GM19238 (cell line): ENCODE results near the gene SIAE.

Experiments
- DNase-seq: peaks from one replicate; pipeline ENCODE4 v3.0.0; 2011; ENCODE audit warnings: low spot score; ENCODE audit not compliant: insufficient read length

SIAE gene

DNA sequence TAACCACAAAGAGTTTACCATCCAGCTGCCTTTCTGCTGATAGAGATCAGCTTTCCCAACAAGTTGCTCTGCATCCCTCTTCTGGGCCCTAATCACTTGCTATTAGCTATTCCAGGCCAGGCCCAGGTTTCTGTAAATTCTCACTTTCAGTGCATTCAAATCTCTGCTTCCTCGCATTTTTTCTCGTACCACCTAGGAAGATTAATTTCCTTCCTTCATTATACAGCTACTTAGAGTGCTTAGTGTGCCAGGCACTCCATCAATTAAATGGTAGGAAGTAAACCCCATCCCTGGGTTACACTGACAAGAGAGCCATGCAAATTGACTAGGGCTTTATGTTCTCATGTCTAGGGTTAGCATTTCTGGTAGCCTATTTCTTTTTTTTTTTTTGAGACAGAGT is 9.7 kb downstream of the SIAE start:
- DNase-seq = no peak

DNA sequence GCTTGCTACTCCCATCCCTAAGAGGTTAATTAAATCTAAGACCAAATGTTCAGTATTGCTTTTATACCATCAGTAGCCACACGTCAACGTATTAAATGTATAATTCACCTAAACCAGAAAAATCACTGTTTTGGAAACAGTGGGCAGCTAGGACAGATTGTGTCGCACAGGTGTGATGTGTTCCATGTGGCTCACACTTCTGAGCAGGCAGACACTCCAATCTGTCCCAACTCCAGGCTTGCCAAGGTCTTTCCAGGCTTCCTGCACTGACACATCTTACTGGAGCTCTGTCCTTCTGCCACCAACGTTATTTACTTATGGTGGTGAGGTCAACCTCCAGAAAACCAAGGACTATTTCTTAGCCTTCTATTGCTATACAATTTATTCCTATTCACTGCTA is 11.4 kb downstream of the SIAE start:
- DNase-seq = no peak

DNA sequence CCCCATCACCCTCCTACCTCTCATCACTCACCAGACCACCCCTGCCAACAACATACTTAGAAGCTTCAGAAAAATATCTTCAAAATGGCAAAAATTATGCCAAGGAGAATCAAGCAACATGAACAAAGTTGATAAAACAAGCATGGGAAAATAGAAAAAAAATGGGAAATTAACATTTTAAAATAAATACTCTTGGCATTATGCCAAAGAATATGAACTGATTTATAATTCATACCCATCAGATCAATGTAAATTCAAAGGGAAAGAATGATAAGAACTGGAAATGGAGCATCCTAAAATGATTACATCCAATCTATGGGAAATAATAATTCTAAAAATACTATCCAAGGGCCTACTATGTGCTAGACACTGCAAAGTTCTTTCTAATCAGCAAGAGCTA is 12.0 kb downstream of the SIAE start:
- no peak for DNase-seq

DNA sequence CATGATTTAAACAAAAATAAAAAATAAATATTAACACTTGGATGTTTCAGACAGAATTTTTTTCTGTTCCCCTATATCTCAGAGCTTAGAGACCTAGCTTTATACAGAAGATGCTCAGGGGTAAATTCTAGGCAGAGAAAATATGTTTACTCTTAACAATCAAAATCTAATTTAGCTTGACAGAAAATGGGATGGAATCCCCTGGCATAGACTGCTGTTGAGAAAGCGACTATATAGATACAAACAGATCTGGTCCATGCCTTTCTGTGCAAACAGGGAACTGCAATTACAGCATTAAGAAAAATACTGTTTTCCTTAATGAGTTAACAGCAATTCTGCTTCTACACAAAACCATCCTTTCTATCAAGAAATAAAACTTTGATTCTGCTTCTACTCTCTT is 14.6 kb downstream of the SIAE start:
- no peak for DNase-seq

DNA sequence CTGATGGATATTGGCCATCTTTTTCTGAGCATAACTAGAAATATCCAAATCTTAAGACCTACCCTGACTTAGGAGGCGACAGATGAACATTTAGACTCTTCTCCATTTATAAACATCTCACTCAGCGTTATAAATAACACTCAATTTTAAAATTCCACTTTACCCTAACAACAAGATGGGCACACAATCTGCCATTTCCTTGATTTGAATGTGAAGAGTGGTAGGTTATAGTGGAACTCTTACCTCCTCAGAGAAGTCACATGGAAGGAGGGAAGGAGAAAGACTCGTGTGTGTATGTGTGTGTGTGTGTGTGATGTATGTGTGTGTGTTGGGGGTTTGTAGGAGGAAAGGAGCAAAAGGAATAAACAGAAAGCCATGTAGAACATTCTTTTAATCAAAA is 15.0 kb downstream of the SIAE start:
- DNase-seq = no peak

DNA sequence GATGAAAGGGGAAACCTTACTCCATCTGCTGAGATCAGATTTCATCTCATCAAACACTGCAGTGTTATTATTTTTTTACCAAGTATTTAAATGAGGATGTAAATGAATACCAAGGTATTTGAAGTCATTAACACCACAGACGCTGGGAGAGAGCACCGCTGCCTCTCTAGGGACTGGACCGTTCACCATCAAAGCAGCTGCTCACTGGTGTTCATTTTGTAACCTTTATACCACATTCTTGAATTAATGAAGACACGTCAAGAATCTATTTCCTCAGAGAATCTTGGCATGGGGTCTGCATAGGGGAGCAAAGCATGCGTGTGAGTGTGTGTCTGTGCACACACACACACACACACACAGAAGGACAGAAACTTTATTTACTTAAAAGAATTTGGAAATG is 15.6 kb downstream of the SIAE start:
- DNase-seq = no peak

DNA sequence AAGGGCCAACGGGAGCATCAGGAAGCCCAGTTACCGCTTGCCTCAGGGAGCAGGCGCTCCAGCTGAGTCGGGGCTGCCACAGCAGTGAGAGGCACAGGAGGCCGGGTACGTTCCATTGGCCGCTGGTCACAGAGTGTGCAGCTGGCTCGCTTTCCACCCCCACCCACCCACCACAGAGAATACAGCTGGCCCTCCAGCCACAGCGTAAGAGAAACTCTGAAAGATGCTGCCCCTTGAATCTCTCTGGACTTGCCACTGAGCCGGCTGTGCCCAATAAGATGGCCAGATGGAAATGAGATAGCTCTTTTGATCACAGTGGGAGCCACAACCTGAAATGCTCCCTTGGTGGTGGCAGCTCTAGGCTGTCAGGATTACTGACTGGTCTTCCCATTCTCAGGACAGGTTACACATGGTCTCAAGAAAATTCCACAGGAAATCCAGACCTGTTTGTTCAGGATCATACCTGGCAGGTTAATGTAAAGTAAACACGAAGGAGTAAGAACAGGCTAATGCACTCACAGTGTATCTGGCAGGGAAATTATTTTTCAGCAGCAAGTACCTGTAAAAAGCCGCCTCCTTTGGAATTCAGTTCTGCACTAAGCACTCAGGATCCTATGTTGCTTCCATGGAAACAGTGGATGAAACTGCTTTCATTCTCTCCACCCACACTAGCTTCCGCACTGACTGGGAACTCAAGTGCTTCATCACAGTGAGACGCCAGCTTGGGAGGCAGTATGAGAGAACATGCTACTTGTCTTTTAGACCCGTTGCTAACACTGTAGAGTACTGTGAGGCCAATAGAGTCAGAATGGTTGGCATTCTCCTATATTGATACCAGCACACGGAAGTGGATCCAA is 16.5 kb downstream of the SIAE start:
- DNase-seq = no peak

DNA sequence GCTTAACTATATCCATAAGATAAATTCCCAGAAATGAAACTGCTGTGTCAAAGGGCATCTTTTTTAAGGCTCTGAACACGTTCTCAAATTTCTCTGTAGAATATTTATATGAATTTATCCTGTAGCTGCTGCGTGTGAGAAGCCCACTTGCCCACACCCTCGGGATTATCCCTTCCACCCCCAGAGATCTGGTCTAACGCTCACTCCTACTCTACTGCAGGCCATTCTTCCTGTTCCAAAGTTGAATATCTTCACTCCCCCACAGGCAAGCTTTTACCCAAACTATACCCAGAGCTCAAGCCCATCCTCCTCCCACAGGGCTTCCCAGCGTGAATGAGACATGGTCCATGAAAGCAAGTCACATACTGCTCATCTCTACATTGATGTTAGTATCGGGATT is 24.9 kb downstream of the SIAE start:
- DNase-seq = no peak

DNA sequence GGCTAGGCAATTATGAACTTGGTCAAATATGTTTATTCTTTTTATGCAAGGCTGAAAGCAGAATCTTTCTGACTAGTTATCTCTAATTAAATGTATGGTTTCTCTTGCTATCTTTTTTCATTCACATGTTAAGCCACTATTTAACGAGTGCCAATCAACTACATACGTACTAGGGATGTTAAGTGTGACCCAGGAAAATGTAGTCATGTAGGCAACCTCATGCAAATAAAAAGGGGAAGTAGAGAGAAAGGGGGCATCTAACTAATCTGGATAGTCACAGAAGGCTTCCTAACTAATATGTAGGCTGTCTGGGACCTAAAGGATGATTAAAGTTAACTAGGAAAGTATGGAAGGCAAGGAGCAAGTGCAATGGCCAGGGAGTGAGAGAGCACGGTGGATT is 27.4 kb downstream of the SIAE start:
- no peak for DNase-seq

DNA sequence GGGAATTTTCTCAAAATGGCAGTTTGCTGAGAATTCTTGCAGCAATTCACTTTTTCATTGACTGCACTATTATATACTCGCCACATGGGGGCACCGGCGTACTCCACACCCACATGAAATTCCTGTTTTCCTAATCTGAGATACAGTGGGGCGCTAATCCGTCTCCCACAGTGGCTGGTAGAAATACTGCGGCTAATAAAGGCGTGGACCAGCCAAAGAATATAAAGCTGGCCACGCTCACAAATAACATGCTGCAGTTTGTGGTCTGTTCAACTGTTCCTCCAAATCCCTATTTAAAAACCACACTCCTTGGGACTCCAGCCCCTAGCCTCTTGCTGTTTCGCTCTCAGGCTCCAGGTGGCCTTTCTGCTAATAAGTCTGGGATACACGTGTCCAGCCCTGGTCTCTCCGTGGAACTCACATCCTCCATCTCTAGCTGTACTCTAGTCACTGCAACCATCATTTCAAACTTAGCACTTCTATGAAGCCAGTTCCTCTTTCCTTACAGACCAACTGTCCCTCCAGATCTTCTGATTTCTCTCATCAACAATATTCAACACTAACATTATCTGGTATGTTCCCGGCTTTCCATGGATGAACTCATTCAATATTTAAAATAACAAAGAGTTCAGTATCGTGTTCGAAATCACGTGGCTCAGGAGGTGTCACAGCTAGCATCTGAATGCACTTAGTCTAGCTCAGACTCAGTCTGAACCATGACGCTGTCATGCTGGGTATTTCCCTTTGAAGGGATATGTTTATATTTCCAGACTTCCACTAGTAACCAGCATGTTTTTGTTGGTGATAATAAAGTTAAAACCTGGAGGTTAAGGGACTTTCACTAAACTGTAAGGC is 28.9 kb downstream of the SIAE start:
- DNase-seq = peak; percentile 19

DNA sequence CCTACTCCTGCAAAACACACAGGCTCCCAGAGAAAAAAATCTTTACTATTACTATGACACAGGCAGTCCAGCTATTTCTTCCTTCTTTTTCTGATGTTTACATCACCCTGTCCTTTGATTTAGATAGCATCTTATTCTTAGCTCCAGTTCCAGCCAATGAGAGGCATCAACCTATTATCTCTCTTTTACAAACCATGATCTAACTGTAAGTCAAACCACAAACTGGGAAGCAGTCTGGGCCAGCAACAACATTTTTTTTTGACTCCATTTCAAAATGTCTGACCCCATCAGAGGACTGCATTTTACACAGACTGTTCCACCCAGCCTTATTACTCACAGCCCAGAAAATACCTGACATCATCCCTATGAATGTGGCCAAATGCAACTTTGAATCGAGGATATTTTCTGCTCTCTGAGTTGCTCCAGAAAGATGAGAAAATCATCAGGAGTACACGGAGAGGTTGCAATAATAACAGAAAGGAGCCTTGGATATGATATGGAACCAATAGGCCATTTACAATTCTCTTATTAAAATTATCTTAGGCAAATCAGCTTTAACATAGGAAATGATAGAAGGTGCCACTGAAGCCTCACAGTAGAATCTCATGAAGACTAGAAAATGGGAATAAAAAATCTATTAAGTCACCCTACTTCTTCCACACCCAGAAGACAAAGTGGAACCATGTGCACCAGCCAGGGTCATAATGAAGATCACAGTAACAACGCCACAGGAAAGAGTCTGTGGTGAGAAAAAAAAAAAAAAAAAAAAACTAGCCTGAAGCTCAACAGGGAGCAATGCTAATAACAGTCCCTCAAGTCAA is 29.7 kb downstream of the SIAE start:
- no peak for DNase-seq

DNA sequence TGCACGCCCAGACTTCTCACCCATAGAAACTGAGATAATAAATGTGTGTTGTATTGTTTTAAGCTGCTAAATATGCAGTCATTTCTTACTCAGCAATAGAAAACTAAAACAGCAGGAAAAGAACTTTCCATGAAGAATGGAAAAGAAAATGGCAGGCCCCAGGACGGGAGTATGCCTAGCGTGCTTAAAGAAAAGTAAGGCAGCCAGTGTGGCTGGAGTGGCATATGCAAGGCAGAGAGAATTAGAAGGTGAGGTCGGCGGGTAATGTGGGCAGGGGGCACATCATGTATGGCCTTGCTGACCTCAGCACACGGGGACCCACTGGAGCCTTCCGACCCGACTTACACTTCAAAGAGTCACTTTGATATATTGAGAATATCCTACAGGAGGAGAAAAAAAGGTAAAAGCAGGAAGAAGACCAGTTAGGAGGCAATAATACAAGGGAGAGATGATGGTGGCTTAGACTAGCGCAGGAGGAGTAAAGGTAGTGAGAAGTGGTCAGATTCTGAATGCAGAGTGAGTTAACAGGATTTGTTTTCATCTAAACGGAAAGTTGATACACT is 30.4 kb downstream of the SIAE start:
- no peak for DNase-seq

DNA sequence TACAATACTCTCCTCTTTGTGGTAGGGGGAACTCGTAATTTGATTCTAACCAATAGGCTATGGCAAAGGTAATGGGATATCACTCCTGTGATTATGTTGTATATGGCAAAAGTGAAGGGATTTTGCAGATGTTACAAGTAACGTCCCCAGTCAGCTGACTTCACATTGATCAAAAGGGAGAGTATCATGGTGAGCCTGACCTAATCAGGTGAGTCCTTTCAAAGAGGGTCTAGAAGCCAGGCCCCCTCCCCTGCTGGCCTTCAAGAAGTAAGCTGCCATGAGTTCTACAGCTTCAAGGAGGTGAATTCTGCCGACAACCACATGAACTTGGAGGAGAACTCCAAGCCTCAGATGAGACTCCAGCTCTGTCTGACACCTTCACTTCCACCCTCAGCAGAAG is 30.9 kb downstream of the SIAE start:
- DNase-seq = no peak

DNA sequence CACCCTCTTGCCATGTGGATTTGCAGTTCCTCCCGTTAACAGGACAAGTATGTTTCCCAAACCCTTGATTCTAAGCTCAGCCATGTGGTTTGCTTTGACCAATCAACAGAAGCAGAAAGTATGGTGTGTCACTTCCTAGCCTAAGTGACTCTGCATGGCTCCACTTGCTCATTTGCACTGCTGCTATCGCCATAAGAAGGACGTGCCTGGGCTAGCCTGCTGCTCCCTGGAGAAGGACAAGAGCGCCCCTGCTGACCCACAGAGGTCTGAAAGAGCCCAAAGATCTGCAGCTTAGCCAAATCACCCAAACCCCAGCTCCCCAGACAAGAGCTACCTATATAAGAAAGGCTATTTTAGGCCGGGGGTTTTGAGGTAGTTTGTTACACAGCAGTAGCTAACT is 32.9 kb downstream of the SIAE start:
- no peak for DNase-seq

DNA sequence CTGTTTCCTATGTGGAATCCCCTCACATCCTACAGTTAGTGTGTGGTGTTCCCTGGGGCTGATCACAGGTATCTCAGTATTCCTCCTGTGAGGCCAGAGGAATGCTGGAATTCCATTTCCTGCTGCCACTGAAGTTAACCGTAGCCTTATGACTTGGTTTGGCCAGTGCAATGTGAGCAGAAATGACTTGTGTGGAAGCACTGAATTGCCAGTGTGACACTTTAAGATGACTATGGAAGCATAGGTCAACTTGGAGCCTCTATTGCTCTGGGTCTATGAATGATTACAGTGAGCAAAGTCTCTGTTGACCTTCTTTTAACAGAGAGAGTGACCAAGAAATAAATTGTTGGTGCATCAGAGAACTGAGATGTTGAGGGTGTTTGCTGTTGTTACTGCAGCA is 34.4 kb downstream of the SIAE start:
- no peak for DNase-seq

DNA sequence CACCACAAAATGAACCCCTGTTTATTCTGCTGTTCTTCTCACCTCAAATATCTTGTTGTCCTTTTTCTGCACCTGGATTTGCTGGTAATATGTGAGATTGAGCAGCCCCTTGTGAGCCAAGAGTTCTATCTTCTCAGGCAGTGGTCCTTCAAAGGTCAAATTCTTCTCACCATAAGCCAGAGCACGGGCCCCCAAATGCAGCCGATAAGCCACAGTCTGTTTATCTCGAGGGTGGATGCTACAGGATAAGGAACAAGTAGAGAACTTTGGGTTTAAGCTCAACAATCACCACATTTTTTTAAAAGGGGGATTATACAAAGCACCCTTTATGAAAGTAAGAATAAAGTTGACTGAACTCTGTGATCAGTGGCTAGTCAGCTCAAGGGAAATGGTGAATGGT is 35.0 kb downstream of the SIAE start:
- no peak for DNase-seq

DNA sequence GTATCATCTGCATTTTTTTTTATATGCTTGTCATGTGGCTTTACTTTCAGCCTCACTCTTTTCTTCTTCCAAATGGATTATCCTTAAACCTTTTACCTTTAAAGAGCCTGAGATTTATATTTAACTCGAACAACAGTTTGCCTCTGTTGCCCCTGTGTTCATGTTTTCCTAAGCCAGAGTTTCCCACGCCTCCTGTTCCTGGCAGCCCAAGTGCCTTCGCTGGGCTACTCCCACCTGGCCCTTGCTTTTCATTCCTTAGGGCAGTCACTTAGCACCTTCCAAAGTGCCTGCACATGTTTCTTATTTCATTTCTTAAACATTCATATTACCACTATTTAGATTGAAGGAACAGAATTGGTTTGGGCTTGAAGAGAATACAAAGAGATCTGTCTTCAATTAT is 37.6 kb downstream of the SIAE start:
- no peak for DNase-seq

DNA sequence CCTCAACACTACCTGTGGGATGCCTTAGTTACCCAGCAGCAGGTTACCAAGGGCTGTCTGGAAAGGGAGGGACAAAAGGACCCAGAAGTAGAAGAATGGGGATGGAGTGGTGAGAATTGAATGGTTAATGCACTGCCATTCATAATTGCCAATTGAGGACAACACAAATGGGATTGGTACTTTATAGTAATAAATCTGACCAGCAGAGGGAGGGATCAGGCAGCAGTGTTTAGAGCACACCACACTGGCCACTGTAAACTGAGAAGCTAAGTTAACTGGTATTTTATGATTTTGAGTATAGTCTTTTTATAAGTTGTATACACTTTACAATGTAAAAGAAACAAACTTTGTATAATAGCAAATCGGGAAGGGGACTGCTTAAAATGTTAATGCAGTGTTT is 40.2 kb downstream of the SIAE start:
- DNase-seq = no peak

DNA sequence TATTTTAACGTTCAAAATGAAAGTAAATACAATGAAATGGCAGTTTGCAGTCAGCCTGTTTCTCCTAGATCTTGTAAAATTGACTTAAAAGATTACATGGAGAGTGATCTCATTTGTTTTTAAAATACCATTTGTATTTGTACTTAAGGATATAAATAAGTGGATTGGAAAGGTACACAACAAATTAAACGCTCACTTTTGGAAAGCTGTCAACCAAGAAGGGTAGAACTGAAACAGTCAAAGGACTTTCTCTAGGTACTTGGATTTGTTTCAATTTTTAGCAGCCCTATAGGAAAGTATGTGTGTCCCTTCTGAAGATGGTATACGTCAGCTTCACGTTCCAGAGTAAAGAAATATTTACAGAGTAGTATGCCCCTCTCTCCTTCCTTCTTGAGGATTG is 43.6 kb downstream of the SIAE start:
- no peak for DNase-seq

DNA sequence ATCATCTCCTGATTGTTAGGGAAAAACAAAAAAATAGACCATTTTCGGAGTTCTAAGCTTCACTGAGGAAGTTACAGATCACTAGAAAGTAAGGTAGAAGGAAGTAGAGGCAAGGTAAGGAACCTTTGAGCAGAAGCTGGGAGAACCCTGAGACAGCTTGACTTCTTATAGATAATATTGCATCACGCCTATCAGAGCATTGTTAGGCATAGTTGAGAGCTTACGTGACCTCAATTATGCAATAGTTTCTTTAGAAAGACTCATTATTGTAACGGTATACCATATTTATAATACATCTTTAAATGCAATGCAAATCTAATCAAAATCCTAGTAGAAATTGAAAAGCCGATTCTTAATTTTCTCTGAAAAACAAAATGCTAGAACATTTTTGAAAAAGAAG is 46.0 kb downstream of the SIAE start:
- DNase-seq = no peak

DNA sequence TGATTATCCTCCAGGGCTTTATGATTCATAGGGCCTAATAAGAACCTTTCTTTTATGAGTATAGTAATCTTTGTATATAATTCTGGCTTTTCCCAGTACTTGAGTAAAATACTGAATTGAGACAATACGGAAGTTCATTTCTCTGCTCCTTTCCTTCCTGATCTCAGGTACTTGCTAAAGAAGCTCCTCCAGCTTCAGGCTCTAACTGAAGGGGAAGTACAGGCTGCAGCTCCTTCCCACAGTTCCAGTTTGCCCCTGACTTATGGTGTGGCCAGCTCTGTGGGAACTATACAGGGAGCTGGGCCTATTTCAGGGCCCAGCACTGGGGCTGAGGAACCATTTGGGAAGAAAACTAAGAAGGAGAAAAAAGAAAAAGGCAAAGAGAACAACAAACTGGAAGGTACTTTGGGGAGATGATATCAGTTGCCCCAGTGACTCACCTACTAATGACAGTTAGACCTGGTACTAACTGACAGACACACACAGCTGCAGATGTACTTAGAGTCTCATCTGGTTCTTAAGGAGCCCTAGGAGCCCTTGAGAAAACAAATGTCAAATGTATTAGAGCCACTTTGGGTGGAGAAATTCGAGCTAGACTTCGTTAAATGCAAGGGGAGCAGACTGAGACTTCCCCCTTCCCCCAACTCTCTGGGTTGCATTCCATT is 47.9 kb downstream of the SIAE start:
- no peak for DNase-seq
